ENCODE results near the gene CKAP2L. TPM values are rescaled to one million over a fixed set of nuclear protein-coding genes. Genes with fewer than 3 reads are reported as not detected.

The CKAP2L gene
- total RNA-seq, 1 donor from 2014 or later = 8.9 TPM

GRCh38 chr2:112811276-112811831 lies 46.9 kb upstream of the CKAP2L start:
- peaks cover 13% of the 10 kb centered on the region for H3K9me3 Mint-ChIP-seq
- peaks cover 3% of the 10 kb centered on the region for H3K36me3 Mint-ChIP-seq
- peak overlapping the region; percentile 89 for H3K27ac Mint-ChIP-seq
- no peak for TF ChIP-seq CTCF (IDR thresholded peaks at IDR 0.05; ENCODE audit: unreplicated experiment)
- H3K4me3 Mint-ChIP-seq = no peak overlapping the region
- H3K4me1 Mint-ChIP-seq = peaks cover 32% of the 10 kb centered on the region
- DNase-seq (ENCODE audit: low spot score in 2 of 2, unreplicated experiment in 2 of 2) = no peak
- no peaks in the 10 kb centered on the region for H3K27me3 Mint-ChIP-seq (ENCODE audit: low read depth)

- peaks cover 13% of the 10 kb centered on the region for H3K9me3 Mint-ChIP-seq
- H3K4me1 Mint-ChIP-seq = peaks cover 31% of the 10 kb centered on the region
- no peak overlapping the region for H3K4me3 Mint-ChIP-seq
- no peaks in the 10 kb centered on the region for H3K27me3 Mint-ChIP-seq (ENCODE audit: low read depth)
- peak overlapping the region; percentile 37 for H3K27ac Mint-ChIP-seq
- no peak for DNase-seq (ENCODE audit: low spot score in 2 of 2, unreplicated experiment in 2 of 2)
- no peak for TF ChIP-seq CTCF (IDR thresholded peaks at IDR 0.05; ENCODE audit: unreplicated experiment)
- peaks cover 3% of the 10 kb centered on the region for H3K36me3 Mint-ChIP-seq
These were observed 44.7 kb upstream of the CKAP2L start for GRCh38 chr2:112809112-112809511.

- DNase-seq (ENCODE audit: low spot score in 2 of 2, unreplicated experiment in 2 of 2) = no peak
These were observed 42.9 kb upstream of the CKAP2L start for GRCh38 chr2:112807233-112807807.

GRCh38 chr2:112805542-112805941 lies 41.1 kb upstream of the CKAP2L start:
- DNase-seq (ENCODE audit: low spot score in 2 of 2, unreplicated experiment in 2 of 2) = no peak
- no peak for TF ChIP-seq CTCF (IDR thresholded peaks at IDR 0.05; ENCODE audit: unreplicated experiment)
- peaks cover 4% of the 10 kb centered on the region for H3K4me1 Mint-ChIP-seq
- H3K36me3 Mint-ChIP-seq = peaks cover 3% of the 10 kb centered on the region
- peak overlapping the region; percentile 18 for H3K27ac Mint-ChIP-seq
- peaks cover 13% of the 10 kb centered on the region for H3K9me3 Mint-ChIP-seq
- no peak overlapping the region for H3K4me3 Mint-ChIP-seq
- no peaks in the 10 kb centered on the region for H3K27me3 Mint-ChIP-seq (ENCODE audit: low read depth)

More at GRCh38 chr2:112807233-112807807, 42.9 kb upstream of the CKAP2L start:
- peak; percentile 64 for TF ChIP-seq CTCF (IDR thresholded peaks at IDR 0.05; ENCODE audit: unreplicated experiment)
- Mint-ChIP-seq H3K4me3 (no peak overlapping the region), H3K4me1 (peaks cover 15% of the 10 kb centered on the region), H3K9me3 (peaks cover 13% of the 10 kb centered on the region), H3K27me3 (ENCODE audit: low read depth) (no peaks in the 10 kb centered on the region), H3K36me3 (peaks cover 3% of the 10 kb centered on the region), H3K27ac (no peak overlapping the region)

- peaks cover 3% of the 10 kb centered on the region for H3K36me3 Mint-ChIP-seq
- no peak for DNase-seq (ENCODE audit: low spot score in 2 of 2, unreplicated experiment in 2 of 2)
- H3K27ac Mint-ChIP-seq = peak overlapping the region; percentile 16
- H3K27me3 Mint-ChIP-seq (ENCODE audit: low read depth) = no peaks in the 10 kb centered on the region
- H3K4me3 Mint-ChIP-seq = no peak overlapping the region
- H3K9me3 Mint-ChIP-seq = peaks cover 13% of the 10 kb centered on the region
- peaks cover 4% of the 10 kb centered on the region for H3K4me1 Mint-ChIP-seq
- TF ChIP-seq CTCF (IDR thresholded peaks at IDR 0.05; ENCODE audit: unreplicated experiment) = no peak
These were observed 39.5 kb upstream of the CKAP2L start for GRCh38 chr2:112803691-112804521.
